Esophagus (tissue), 2 donors: Measurements from ENCODE around the gene KCNH4. TPM values are rescaled to one million over a fixed set of nuclear protein-coding genes. Genes with fewer than 3 reads are reported as not detected.
A peak's percentile ranks its signal among the peaks of the same experiment; 100 is the strongest.

Experiments
- H3K27ac ChIP-seq, 2 donors: one replicate each; pipeline ENCODE4 v1.5.1; 2013; ENCODE audit warnings: low read depth in 2 of 2, mild to moderate bottlenecking in 2 of 2, inconsistent platforms in 1 of 2, low read length in 1 of 2, moderate library complexity in 1 of 2
- H3K27me3 ChIP-seq, 2 donors: one replicate each; pipeline ENCODE4 v1.6.1; 2013; ENCODE audit warnings: low read length in 2 of 2, control low read depth in 1 of 2, mild to moderate bottlenecking in 1 of 2; ENCODE audit not compliant: insufficient read depth in 2 of 2, control insufficient read depth in 1 of 2
- H3K36me3 ChIP-seq, 2 donors: one replicate each; pipeline ENCODE4 v1.6.1; 2013; ENCODE audit warnings: low read length in 1 of 2; ENCODE audit not compliant: control insufficient read depth in 2 of 2, insufficient read depth in 2 of 2
- H3K4me1 ChIP-seq, 2 donors: one replicate each; pipeline ENCODE4 v1.6.1; 2013; ENCODE audit warnings: low read length in 1 of 2; ENCODE audit not compliant: control insufficient read depth in 2 of 2, insufficient read depth in 2 of 2
- H3K4me3 ChIP-seq, 2 donors: one replicate each; pipeline ENCODE4 v1.5.1; 2013; ENCODE audit warnings: low read length in 2 of 2, mild to moderate bottlenecking in 2 of 2, low read depth in 1 of 2, moderate library complexity in 1 of 2
- H3K9me3 ChIP-seq, 2 donors: one replicate each; pipeline ENCODE4 v1.6.1; 2013; ENCODE audit warnings: mild to moderate bottlenecking in 2 of 2, low read depth in 1 of 2, low read length in 1 of 2, moderate library complexity in 1 of 2; ENCODE audit not compliant: control insufficient read depth in 2 of 2, insufficient read depth in 1 of 2
- WGBS, 2 donors: extraction: QIAGEN DNeasy Blood & Tissue Kit; methylation state at CpG; one replicate each; pipeline ENCODE4 v1.1.7; 2013; 5-methylcytosine and 5-hydroxymethylcytosine counted together
- polyA plus RNA-seq, 2 donors: library from polyadenylated mRNA; stranded (reverse); fragments of 200-250 nt; gene quantifications; one replicate each; pipeline ENCODE4 v1.2.3, GENCODE V29; 2013
- donor health status: healthy with polysubstance abuse.
- donor health status: Bipolar disorder and iron deficiency.

KCNH4 gene
- polyA plus RNA-seq, 2 donors: 0.02 to 0.04 TPM

- Histone ChIP-seq H3K4me1 (peaks cover 0 to 11% of the 10 kb centered on the region in 2 donors), H3K27me3 (no peaks in the 10 kb centered on the region), H3K36me3 (peaks cover 15 to 33% of the 10 kb centered on the region in 2 donors), H3K4me3 (no peak overlapping the region), H3K27ac (no peak overlapping the region), H3K9me3 (no peaks in the 10 kb centered on the region)
- WGBS, 2 donors: 88 to 93% methylated on average over 4 of the region's 4 CpGs
Observed at GRCh38 chr17:42131232-42131631, 49.7 kb downstream of the KCNH4 start.

- H3K27me3 ChIP-seq: no peaks in the 10 kb centered on the region
- no peak overlapping the region for H3K4me3 ChIP-seq
- H3K4me1 ChIP-seq: peaks cover 0 to 11% of the 10 kb centered on the region in 2 donors
- WGBS, 2 donors: 91 to 94% methylated on average over 16 of the region's 16 CpGs
- no peak overlapping the region for H3K27ac ChIP-seq
- peaks cover 19 to 38% of the 10 kb centered on the region in 2 donors for H3K36me3 ChIP-seq
- H3K9me3 ChIP-seq: no peaks in the 10 kb centered on the region
Observed at GRCh38 chr17:42130310-42130936, 50.5 kb downstream of the KCNH4 start.

- peaks cover 19 to 42% of the 10 kb centered on the region in 2 donors for H3K36me3 ChIP-seq
- no peaks in the 10 kb centered on the region for H3K27me3 ChIP-seq
- H3K4me3 ChIP-seq: no peak overlapping the region
- peak overlapping the region in 1 of 2 donors; percentile 20 for H3K27ac ChIP-seq
- H3K9me3 ChIP-seq: no peaks in the 10 kb centered on the region
- peaks cover 0 to 11% of the 10 kb centered on the region in 2 donors for H3K4me1 ChIP-seq
- 88 to 89% methylated on average over 7 to 8 of the region's 8 CpGs for WGBS, 2 donors
Observed at GRCh38 chr17:42129109-42129837, 51.7 kb downstream of the KCNH4 start.

GRCh38 chr17:42127414-42127813, 53.5 kb downstream of the KCNH4 start:
- peaks cover 0 to 6% of the 10 kb centered on the region in 2 donors for H3K4me1 ChIP-seq
- no peak overlapping the region for H3K4me3 ChIP-seq
- H3K27me3 ChIP-seq: no peaks in the 10 kb centered on the region
- H3K9me3 ChIP-seq: no peaks in the 10 kb centered on the region
- WGBS, 2 donors: 92 to 96% methylated on average over 6 of the region's 6 CpGs
- no peak overlapping the region for H3K27ac ChIP-seq
- H3K36me3 ChIP-seq: peaks cover 19 to 44% of the 10 kb centered on the region in 2 donors

DNA sequence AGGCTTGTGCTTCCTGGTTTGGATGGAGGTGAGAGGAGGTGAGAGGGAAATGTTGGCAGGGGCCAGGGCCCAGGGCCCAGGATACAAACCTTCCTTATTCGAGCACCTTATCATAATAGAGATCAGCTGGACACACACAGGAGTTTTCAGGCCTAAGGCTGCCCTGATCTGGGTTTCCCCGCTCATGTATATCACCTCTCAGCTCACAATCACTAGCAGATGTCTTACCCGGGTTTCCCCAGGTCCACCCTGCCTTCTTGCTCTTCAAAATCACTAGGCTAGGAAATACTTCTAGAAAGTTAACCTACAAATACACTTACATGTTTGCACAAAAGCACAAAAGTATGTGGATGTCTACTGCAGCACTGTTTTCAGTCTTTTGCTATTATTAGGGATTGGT, 54.1 kb downstream of the KCNH4 start:
- H3K36me3 ChIP-seq: peaks cover 19 to 44% of the 10 kb centered on the region in 2 donors
- H3K27me3 ChIP-seq: no peaks in the 10 kb centered on the region
- H3K4me3 ChIP-seq: no peak overlapping the region
- no peak overlapping the region for H3K27ac ChIP-seq
- no peaks in the 10 kb centered on the region for H3K9me3 ChIP-seq
- peaks cover 4 to 11% of the 10 kb centered on the region in 2 donors for H3K4me1 ChIP-seq
- WGBS, 2 donors: 79 to 86% methylated on average over 3 of the region's 3 CpGs

DNA sequence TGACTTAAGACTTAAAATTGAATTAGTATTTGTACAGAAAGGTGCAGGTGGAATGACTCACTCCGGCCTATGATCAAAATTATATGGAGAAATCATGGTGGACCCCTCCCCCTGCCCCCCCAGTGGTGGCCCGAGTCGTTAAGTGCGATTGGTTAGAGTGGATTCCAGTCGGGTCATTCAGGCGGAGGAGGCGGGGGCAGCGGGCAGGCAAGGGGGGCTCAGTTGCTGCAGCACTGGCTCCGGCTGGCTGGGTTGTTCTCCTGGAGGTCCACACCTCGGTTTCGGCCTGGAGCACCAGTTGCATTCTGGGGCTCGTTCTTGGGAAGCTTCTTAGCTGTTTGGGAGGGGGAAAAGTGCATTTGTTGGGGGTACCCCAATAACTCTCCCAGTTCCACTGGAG, 55.4 kb downstream of the KCNH4 start:
- H3K4me3 ChIP-seq: no peak overlapping the region
- H3K27ac ChIP-seq: no peak overlapping the region
- H3K9me3 ChIP-seq: no peaks in the 10 kb centered on the region
- WGBS, 2 donors: 82 to 83% methylated on average over 12 of the region's 12 CpGs
- H3K4me1 ChIP-seq: peaks cover 7 to 11% of the 10 kb centered on the region in 2 donors
- peaks cover 19 to 43% of the 10 kb centered on the region in 2 donors for H3K36me3 ChIP-seq
- no peaks in the 10 kb centered on the region for H3K27me3 ChIP-seq

DNA sequence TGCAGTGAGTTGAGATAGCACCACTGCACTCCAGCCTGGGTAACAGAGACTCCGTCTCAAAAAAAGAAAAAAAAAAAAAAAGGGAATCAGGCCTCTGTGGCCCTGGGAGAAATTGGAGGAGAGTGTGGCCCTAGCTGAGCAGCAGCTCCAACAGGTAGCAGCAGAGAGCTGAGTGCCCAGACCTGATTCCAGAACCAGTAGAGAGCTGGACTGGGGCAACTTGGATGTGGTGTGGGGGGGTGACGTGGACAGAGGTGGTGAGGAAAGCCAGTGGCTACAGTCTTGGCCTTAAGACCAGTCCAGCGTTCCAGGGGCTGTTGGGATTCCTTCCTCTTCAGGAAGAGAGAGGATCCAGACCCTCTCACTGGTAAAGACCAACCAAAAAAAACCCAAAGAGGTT, 56.7 kb downstream of the KCNH4 start:
- Histone ChIP-seq H3K27ac (no peak overlapping the region), H3K27me3 (no peaks in the 10 kb centered on the region), H3K9me3 (no peaks in the 10 kb centered on the region), H3K36me3 (peaks cover 19 to 31% of the 10 kb centered on the region in 2 donors), H3K4me1 (peaks cover 9 to 12% of the 10 kb centered on the region in 2 donors), H3K4me3 (no peak overlapping the region)
- 89 to 92% methylated on average over 3 of the region's 3 CpGs for WGBS, 2 donors

DNA sequence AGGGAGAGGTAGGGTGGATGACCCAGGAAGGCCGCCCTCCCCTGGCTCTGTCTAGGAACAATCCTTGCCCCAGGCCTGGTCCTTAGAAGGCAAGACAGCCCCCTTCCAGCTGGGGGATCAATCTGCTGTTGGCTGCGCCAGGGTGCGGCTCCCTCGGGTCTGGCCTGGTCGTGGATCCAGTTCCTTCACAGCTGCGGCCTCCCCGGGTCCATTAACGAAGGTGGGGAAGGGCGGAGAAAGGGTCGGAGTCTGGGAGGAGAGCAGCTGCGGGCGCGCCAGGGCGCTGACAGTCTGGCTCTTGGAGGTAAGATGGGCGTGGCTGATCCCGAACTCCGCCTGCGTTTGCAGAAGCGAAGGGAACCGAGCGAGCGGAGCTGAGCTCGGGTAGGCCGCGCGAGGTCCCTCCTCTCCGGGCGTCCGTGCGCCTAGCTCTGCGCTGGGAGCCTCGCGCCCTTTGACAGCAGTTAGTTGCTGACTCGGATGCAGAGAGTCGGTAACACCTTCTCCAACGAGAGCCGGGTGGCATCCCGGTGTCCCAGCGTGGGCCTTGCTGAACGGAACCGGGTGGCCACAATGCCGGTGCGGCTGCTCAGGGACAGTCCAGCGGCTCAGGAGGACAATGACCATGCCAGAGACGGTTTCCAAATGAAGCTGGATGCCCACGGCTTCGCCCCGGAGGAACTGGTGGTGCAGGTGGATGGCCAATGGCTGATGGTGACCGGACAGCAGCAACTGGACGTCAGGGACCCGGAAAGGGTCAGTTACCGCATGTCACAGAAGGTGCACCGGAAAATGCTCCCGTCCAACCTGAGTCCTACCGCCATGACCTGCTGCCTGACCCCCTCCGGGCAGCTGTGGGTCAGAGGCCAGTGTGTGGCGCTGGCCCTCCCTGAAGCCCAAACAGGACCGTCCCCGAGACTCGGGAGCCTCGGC, 58.3 kb downstream of the KCNH4 start, which contains the start of gene HSPB9:
Gene HSPB9, plus strand, starts transcription at position 434 of the 933 bp plus-strand sequence. Its CDS starts 47 bp downstream, at position 481.
- peaks cover 9 to 13% of the 10 kb centered on the region in 2 donors for H3K4me1 ChIP-seq
- no peaks in the 10 kb centered on the region for H3K27me3 ChIP-seq
- WGBS, 2 donors: 38 to 50% methylated on average over 61 of the region's 61 CpGs
- peaks cover 11 to 25% of the 10 kb centered on the region in 2 donors for H3K36me3 ChIP-seq
- no peaks in the 10 kb centered on the region for H3K9me3 ChIP-seq
- peak within 1 kb of the TSS; percentile 15 to 31 for H3K27ac ChIP-seq
- H3K4me3 ChIP-seq: peak within 1 kb of the TSS in 1 of 2 donors; percentile 15
